ENCODE results near the gene DDX4.

DNA sequence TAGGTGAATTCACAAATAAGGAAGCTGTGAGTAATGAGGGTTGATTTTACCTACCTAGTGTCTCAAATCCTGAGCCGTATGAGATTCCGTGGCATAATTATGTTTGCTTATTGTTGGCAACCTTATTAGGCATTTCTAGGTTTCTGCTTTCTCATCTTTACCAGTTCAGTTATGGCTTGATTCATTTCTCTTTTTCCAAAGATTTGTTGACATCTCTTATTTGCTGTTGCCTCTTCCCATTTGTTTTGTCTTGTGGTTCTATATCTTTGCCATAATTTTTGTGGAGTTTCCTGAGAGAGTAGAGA lies 113.8 kb downstream of the DDX4 start:
- TF ChIP-seq, protein P1, sequence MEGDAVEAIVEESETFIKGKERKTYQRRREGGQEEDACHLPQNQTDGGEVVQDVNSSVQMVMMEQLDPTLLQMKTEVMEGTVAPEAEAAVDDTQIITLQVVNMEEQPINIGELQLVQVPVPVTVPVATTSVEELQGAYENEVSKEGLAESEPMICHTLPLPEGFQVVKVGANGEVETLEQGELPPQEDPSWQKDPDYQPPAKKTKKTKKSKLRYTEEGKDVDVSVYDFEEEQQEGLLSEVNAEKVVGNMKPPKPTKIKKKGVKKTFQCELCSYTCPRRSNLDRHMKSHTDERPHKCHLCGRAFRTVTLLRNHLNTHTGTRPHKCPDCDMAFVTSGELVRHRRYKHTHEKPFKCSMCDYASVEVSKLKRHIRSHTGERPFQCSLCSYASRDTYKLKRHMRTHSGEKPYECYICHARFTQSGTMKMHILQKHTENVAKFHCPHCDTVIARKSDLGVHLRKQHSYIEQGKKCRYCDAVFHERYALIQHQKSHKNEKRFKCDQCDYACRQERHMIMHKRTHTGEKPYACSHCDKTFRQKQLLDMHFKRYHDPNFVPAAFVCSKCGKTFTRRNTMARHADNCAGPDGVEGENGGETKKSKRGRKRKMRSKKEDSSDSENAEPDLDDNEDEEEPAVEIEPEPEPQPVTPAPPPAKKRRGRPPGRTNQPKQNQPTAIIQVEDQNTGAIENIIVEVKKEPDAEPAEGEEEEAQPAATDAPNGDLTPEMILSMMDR (IDR thresholded peaks at IDR 0.05; ENCODE audit: insufficient read depth, low read length) = no peak
- TF ChIP-seq SPI1 (IDR thresholded peaks at IDR 0.05; ENCODE audit: borderline replicate concordance, low read depth) (no peak), POLR2AphosphoS5 (IDR thresholded peaks at IDR 0.05; ENCODE audit: low read depth) (no peak)
- TF ChIP-seq, protein P2, sequence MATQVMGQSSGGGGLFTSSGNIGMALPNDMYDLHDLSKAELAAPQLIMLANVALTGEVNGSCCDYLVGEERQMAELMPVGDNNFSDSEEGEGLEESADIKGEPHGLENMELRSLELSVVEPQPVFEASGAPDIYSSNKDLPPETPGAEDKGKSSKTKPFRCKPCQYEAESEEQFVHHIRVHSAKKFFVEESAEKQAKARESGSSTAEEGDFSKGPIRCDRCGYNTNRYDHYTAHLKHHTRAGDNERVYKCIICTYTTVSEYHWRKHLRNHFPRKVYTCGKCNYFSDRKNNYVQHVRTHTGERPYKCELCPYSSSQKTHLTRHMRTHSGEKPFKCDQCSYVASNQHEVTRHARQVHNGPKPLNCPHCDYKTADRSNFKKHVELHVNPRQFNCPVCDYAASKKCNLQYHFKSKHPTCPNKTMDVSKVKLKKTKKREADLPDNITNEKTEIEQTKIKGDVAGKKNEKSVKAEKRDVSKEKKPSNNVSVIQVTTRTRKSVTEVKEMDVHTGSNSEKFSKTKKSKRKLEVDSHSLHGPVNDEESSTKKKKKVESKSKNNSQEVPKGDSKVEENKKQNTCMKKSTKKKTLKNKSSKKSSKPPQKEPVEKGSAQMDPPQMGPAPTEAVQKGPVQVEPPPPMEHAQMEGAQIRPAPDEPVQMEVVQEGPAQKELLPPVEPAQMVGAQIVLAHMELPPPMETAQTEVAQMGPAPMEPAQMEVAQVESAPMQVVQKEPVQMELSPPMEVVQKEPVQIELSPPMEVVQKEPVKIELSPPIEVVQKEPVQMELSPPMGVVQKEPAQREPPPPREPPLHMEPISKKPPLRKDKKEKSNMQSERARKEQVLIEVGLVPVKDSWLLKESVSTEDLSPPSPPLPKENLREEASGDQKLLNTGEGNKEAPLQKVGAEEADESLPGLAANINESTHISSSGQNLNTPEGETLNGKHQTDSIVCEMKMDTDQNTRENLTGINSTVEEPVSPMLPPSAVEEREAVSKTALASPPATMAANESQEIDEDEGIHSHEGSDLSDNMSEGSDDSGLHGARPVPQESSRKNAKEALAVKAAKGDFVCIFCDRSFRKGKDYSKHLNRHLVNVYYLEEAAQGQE (IDR thresholded peaks at IDR 0.05; ENCODE audit: insufficient replicate concordance, low read depth) = no peak
